LNCaP clone FGC (cell line): ENCODE data around the gene DRICH1.

Experiments used
- DNase-seq: peaks from one replicate; pipeline ENCODE4 v3.0.0-alpha.2; 2011; ENCODE audit warnings: low read depth
- H3K4me3 ChIP-seq: 2 replicates; pipeline ENCODE4 v1.5.1; 2011; ENCODE audit warnings: mild to moderate bottlenecking, low read depth, low read length, control low read depth
- TF ChIP-seq, protein P1 (sequence below): IDR thresholded peaks from 2 replicates; pipeline ENCODE4 v1.5.1; 2012; ENCODE audit warnings: mild to moderate bottlenecking; ENCODE audit not compliant: control insufficient read depth, insufficient read depth; ENCODE audit errors: extremely low read depth

The DRICH1 gene

DNA sequence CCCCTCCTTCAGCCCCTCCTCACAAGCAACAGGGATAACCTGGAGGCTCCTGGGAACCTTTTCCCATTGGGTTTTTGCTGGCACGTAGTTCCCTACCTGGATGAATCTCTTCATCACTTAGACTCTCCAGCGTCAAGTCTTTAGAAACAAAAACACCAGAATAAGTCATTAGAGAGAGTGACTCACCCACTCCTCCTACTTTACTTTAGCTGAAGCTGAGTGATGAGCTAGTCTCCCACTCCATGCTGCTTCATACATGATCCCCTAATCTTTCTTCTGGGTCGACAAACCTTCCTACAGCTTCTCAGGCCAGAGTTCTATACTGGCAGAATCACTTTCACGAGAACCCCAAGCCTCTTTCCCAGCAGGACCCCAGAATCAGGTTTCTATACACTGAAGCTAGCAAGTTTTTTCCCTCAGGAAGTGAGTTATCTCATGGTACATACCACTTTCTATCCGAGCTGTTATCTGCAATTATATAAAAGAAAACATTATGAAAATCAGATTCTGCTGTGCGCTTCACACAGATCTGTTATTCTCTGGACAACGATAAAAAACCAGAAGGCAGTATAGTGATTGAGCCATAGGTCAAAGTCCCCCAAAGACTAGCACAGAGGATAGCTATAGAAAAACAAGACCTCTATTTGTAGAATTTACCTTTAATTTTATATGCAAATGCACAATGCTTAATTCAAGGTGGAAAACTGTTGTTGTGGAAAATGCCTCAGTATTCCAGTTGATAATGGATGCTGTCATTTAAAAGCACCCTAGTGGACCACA, 18.7 kb downstream of the DRICH1 start:
- TF ChIP-seq, protein P1, sequence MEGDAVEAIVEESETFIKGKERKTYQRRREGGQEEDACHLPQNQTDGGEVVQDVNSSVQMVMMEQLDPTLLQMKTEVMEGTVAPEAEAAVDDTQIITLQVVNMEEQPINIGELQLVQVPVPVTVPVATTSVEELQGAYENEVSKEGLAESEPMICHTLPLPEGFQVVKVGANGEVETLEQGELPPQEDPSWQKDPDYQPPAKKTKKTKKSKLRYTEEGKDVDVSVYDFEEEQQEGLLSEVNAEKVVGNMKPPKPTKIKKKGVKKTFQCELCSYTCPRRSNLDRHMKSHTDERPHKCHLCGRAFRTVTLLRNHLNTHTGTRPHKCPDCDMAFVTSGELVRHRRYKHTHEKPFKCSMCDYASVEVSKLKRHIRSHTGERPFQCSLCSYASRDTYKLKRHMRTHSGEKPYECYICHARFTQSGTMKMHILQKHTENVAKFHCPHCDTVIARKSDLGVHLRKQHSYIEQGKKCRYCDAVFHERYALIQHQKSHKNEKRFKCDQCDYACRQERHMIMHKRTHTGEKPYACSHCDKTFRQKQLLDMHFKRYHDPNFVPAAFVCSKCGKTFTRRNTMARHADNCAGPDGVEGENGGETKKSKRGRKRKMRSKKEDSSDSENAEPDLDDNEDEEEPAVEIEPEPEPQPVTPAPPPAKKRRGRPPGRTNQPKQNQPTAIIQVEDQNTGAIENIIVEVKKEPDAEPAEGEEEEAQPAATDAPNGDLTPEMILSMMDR = no peak
- DNase-seq = no peak
- no peak overlapping the region for H3K4me3 ChIP-seq

DNA sequence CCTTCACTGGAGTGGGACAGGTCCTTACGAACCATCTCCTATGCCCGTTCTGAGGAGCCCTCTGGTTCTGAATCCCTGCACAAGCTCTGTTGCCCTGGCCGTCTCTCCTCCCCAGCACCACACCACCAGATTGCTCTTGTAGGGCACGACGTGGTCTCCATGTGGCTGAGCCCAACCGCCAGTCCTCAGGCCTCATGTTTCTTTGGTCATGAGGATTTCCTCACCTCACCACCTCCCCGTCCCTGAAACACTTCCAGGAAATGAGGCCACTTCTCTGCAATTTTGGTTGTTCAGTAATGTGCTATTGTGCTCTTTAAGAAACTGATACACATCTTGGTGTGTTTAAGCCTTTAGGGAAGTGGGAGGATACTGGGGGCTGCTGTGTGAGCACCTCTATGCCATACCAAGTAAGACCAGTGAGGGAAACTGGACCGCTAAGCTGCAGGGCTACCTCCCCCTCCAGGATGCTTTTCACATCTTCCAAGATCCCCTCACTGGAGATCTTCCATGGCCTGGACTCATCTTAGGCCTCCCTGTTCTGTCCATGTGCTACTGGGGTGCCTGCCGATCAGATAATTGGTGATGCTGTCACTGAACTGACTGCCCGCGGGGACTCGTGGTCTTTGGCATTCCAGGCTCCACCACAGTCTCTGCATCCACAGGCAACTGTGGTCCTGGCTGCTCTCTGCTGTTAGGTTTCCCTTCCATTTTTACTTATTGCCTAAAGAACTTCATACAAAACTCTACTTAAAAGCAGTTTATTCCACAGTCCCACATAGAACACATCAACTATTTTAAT, 21.9 kb downstream of the DRICH1 start:
- no peak overlapping the region for H3K4me3 ChIP-seq
- no peak for DNase-seq
- TF ChIP-seq, protein P1 = no peak

DNA sequence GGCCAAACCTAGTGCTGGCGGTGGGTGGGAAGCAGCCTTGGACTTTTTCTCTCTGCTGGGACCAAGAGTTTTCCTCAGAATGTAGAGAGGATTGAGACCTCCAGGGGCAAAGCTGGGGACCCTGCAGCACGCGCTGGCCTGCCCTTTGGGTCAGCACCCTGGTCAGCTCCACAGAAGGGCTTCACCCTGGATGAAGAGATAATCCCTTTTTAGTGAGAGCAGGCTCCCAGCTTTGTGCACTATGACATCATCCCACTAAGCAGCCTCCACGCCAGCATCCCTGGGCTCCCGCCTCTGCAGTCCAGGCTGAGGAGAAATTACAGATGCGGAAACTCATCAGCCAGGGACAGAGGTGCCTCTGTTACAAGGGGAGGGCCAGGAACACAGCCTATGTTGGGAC, 23.5 kb downstream of the DRICH1 start:
- no peak for DNase-seq
- TF ChIP-seq, protein P1 = no peak
- H3K4me3 ChIP-seq = no peak overlapping the region

DNA sequence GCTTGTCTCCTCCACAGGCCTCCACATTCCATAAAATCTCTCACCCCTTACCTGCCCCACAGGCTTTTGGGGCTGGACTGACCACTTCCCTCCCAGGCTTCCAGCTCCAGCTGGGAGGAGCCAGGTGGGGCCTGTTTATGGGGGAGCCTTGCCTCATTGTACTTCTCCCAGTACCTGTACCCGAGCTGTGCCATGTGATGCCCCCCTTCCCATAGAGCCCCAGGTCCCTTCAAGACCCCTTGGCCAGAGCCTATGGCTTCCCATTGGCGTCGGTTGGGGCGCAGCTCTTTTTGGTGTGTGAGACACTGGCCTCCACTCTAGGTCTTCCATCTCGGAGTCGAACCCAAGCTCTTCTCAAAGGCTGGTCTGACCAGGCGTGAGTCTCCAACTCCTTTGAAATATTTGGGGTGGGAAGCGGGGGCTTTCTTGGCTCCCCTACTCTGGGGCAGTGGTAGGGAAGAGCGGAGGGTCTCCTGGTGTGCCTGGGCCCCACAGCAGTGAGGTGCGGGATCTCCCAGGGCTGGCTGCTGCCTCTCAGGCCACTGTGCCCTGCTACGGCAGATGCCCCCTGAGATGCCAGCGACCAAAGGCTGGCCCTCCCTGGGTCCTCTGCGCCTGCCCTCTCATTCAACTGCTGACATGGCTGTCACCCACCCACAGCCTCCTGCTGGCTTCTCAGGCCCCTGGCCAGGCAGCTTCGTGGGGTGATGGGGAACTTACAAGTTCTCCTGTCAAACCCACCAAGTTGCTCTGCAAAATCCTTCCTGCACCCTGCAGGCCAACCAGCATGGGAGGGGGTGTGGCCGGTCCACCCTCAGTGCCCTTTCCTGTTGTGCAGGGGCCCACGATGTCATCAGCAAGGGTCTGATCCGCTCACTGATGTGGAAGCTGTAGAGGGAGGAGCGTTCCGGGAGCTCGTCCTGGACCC, 25.7 kb downstream of the DRICH1 start:
- DNase-seq = no peak
- H3K4me3 ChIP-seq = no peak overlapping the region
- TF ChIP-seq, protein P1 = no peak

DNA sequence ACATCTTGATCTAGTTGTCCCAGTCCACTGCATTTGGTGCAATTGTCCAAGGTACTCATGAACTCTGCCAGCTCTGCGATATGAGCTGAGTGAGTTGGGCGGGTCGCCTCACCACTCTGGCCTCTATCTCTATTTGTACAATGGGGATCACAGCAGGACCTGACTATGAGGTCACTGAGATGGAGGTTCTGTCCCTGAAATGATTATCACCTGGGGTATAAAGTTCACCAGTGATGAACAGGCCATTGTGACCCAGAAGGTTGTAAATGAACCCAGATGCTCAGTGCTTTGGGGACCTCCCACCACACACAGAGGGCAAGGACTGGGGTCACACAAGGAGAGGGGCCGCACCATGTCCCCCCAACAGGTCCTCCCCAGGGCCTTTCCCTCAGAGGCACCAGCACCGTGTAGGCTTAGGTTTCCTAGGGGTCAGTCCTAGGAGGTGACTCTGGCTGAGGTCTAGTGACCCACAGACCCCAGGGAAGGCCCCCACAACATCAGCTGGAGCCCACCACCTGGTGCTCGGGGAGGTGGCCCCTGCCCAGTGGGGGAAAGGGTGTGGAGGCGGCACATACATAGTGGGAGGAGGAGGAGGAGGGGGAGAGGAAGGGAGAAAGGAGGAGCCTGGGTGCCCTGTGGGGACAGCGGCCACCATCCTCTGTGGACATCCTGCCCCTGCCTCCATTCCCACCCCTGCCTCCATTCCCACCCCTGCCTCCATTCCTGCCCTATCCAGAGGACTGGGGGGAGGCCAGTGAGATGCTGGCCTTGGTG, 27.0 kb downstream of the DRICH1 start:
- no peak for DNase-seq
- no peak overlapping the region for H3K4me3 ChIP-seq
- TF ChIP-seq, protein P1 = no peak

DNA sequence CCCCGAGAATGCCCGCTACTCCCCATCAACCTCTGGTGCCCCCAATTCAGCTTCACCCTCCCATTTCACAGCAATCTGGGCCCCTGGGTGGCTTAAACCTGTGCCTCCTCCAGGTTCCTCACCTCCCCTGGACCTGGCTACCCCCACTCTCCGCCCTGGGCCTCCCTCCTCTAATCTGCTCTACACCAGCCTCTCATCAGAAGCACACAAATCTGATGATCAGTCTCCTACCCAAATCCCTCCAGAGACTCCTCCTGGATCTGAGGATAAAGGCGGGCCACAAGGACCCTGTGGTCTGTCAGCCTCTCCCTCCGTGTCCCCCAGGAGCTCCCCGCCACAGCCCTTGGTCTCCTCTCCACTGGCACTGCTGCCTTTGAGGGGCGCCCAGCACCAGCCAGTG, 28.9 kb downstream of the DRICH1 start:
- H3K4me3 ChIP-seq = no peak overlapping the region
- no peak for DNase-seq
- TF ChIP-seq, protein P1 = no peak
